Lower leg skin (tissue), 4 donors: ENCODE measurements around the gene KRTAP6-1. TPM values are rescaled to one million over a fixed set of nuclear protein-coding genes. Genes with fewer than 3 reads are reported as not detected.

Source experiments
- DNase-seq, 2 donors: peaks; one replicate each; pipeline ENCODE4 v3.0.0-alpha.2; 2019; ENCODE audit warnings: low spot score in 2 of 2
- H3K4me3 ChIP-seq: fragments of 200-600 bp; sonication (generic); 2 replicates; pipeline ENCODE4 v1.5.1; 2017; ENCODE audit warnings: mild to moderate bottlenecking, low read depth; ENCODE audit not compliant: poor library complexity, severe bottlenecking
- POLR2A ChIP-seq, 2 donors: fragments of 450-650 bp; IDR thresholded peaks; one replicate each; pipeline ENCODE4 v1.6.1; 2016 to 2017; ENCODE audit warnings: antibody characterized with exemption in 2 of 2, mild to moderate bottlenecking in 1 of 2, moderate library complexity in 1 of 2
- WGBS, 2 donors: methylation state at CpG; one replicate each; pipeline ENCODE4 v1.1.5; 2018; 5-methylcytosine and 5-hydroxymethylcytosine counted together
- intact Hi-C: fragments of 100-400 bp; cut with DNase I; formaldehyde crosslinking; loops from one replicate; pipeline ENCODE4 v1.15.0; 2023; ENCODE audit warnings: low total_unique reads
- total RNA-seq, 4 donors: library from RNA; depleted of rRNA; stranded (reverse); fragments of >200 nt; gene quantifications; one replicate each; pipeline ENCODE4 v1.1.0, GENCODE V29; 2016
- TF ChIP-seq, protein P1 (sequence below), 3 donors: fragments of 450-650 bp; IDR thresholded peaks; one replicate each; pipeline ENCODE4 v1.5.1; 2016; ENCODE audit warnings: antibody characterized with exemption in 3 of 3, mild to moderate bottlenecking in 3 of 3, moderate library complexity in 2 of 3

The KRTAP6-1 gene, protein sequence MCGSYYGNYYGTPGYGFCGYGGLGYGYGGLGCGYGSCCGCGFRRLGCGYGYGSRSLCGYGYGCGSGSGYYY
- total RNA-seq: 10 to 100 TPM in 1 of 4 donors, not detected in 3; 14.9 TPM

DNA sequence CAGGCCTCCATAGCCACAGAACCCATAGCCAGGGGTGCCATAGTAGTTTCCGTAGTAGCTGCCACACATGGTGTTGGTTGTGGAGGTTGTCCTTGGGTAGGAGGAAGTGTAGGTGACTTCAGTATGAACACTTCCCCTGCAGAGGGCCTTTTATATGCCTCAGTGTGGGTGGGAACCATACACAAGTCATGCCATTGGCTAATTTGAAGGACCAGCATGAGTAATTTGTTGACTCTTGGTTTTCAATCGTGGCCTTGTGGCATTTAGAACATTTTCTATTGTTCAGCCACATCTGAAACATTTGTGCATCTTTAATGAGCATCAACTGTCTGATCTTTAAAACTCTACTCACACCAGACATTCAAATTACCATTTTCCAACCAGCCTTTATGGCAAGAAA is at the start of gene KRTAP6-1:
Gene KRTAP6-1 (minus strand): TSS at position 95 of the 400 bp plus-strand sequence. CDS start 26 bp downstream, at position 69.
- DNase-seq: no peak
- 70 to 80% methylated on average over 2 of the region's 2 CpGs for WGBS, 2 donors

DNA sequence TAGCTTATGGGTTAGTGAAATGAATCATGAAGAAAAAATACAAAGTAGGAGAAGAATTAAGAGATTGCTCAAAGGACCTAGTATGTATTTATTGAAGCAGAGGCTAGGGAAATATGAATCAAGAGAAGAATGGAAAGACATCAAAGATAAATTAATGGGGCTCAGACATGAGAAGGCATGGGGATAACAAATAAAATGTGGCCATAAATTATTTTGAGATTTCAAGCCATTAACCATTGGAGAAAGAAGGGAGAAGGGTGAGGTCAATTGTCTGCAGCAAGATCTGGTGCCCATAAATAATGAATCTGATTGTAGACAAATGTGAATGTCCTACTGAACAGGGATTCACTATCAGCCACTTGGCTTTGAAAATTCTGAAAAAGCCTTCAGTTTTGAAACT is 39.2 kb upstream of the KRTAP6-1 start:
- intact Hi-C loops: no loop called here
- no peak for DNase-seq
- no peak overlapping the region for H3K4me3 ChIP-seq
- TF ChIP-seq, protein P1, sequence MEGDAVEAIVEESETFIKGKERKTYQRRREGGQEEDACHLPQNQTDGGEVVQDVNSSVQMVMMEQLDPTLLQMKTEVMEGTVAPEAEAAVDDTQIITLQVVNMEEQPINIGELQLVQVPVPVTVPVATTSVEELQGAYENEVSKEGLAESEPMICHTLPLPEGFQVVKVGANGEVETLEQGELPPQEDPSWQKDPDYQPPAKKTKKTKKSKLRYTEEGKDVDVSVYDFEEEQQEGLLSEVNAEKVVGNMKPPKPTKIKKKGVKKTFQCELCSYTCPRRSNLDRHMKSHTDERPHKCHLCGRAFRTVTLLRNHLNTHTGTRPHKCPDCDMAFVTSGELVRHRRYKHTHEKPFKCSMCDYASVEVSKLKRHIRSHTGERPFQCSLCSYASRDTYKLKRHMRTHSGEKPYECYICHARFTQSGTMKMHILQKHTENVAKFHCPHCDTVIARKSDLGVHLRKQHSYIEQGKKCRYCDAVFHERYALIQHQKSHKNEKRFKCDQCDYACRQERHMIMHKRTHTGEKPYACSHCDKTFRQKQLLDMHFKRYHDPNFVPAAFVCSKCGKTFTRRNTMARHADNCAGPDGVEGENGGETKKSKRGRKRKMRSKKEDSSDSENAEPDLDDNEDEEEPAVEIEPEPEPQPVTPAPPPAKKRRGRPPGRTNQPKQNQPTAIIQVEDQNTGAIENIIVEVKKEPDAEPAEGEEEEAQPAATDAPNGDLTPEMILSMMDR (IDR thresholded peaks at IDR 0.05): no peak
- no peak for TF ChIP-seq POLR2A (IDR thresholded peaks at IDR 0.05)

More for the DNA sequence above, at the start of gene KRTAP6-1:
- intact Hi-C loops: no loop called here
- H3K4me3 ChIP-seq: no peak within 1 kb of the TSS
- TF ChIP-seq, protein P1 (IDR thresholded peaks at IDR 0.05): no peak
- TF ChIP-seq POLR2A (IDR thresholded peaks at IDR 0.05): no peak

DNA sequence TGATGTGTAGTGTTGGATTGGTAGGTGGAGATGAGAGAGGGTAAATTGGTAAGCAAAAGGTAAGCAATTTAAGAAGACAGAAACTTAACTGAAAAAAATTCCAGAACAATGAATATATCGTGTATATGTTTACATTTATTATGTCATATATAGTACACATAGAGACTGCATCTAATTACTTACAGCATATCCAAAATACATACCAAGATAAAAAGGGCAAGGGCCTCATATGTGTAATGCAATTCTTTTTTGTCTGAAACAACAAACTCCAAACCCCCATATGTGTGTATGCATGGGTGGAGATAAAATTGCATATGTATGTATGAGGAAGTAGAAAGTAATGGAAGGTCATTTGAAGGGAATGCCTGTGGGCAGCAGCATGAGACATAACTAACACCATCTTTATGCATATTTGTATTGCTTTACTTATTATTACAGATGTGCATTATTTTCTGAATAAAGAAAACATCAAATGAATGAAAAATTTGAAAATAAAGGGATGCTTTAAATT is 33.2 kb upstream of the KRTAP6-1 start:
- no peak for TF ChIP-seq POLR2A (IDR thresholded peaks at IDR 0.05)
- TF ChIP-seq, protein P1 (IDR thresholded peaks at IDR 0.05): no peak
- intact Hi-C loops: no loop called here
- WGBS, 2 donors: 62 to 80% methylated on average over 1 of the region's 1 CpG
- DNase-seq: no peak
- H3K4me3 ChIP-seq: no peak overlapping the region

DNA sequence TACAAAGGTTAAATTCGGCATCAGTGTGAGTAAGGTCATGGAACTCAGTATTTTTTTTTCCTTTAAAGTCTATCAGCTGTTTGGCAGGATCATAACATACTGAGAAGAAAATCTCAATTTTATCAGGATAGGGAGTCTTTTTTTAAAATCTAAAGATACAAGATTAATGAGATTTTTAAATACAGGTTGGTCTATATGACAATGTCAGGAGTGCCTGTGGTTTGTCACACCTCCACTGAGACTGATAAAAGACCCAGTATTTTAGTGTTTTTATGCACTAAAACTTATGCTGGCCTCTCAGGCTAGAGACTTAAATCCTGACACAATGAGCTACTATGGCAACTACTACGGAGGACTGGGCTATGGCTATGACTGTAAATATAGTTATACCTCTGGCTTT is 28.8 kb upstream of the KRTAP6-1 start, which contains the start of gene KRTAP20-3:
Gene KRTAP20-3 (plus strand): TSS at position 301 of the 400 bp plus-strand sequence.
- no peak within 1 kb of the TSS for H3K4me3 ChIP-seq
- 86 to 92% methylated on average over 2 of the region's 2 CpGs for WGBS, 2 donors
- DNase-seq: no peak
- no peak for TF ChIP-seq POLR2A (IDR thresholded peaks at IDR 0.05)
- TF ChIP-seq, protein P1 (IDR thresholded peaks at IDR 0.05): no peak
- intact Hi-C loops: no loop called here

DNA sequence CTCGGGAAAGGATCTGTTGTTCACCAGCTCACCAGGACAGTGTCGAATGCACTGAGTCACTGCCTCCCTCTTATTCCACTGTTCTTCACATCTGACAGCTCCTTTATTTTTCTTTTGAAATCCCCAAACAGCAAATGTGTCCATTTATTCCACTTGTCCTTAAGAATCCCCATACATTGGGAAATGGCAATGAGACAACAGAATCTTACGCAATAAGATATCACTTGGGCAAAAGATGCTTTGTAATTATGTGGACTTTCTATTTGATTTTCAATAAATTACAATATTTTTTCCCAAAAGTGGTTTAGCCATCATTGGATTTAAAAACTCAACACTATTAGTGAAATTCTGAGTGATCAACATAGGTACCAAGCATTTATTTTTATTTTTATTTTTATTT is 25.0 kb upstream of the KRTAP6-1 start:
- TF ChIP-seq POLR2A (IDR thresholded peaks at IDR 0.05): no peak
- TF ChIP-seq, protein P1 (IDR thresholded peaks at IDR 0.05): no peak
- H3K4me3 ChIP-seq: no peak overlapping the region
- intact Hi-C loops: no loop called here
- 82 to 88% methylated on average over 3 of the region's 3 CpGs for WGBS, 2 donors
- no peak for DNase-seq

DNA sequence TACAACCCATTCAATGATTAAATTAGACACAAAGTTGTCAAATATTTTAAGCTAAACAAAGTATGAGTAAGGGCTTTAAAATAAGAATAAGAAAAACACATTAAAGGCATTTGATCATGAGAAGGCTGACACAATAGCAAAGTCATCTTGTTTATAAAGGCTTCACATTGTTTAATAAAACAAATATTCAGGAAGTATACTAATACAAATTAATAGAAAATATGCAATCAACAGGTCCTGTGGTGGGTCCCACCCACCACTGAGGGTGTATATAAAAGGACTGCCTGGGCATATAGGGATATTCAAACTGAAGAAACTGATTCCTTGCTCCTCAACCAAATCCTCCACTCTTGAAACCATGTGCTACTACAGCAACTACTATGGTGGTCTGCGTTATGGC is 21.2 kb upstream of the KRTAP6-1 start, which contains the start of gene KRTAP20-2:
Gene KRTAP20-2 (plus strand): TSS at position 301 of the 400 bp plus-strand sequence. CDS start 58 bp downstream, at position 359.
- 64 to 92% methylated on average over 1 of the region's 1 CpG for WGBS, 2 donors
- TF ChIP-seq POLR2A (IDR thresholded peaks at IDR 0.05): no peak
- TF ChIP-seq, protein P1 (IDR thresholded peaks at IDR 0.05): no peak
- no peak for DNase-seq
- H3K4me3 ChIP-seq: no peak within 1 kb of the TSS
- intact Hi-C loops: no loop called here
